HepG2 (cell line): ENCODE data around the gene AUTS2.

ENCODE experiments used
- JUND ChIP-seq: sonication (generic); formaldehyde crosslinking; IDR thresholded peaks from 2 replicates; pipeline ENCODE4 v1.8.0; 2022; ENCODE audit warnings: mild to moderate bottlenecking, missing genetic modification reagents
- MZF1 ChIP-seq: sonication (generic); formaldehyde crosslinking; IDR thresholded peaks from 2 replicates; pipeline ENCODE4 v1.8.1; 2023; ENCODE audit warnings: mild to moderate bottlenecking, missing genetic modification reagents, borderline replicate concordance
- NFE2L1 ChIP-seq: sonication (generic); formaldehyde crosslinking; IDR thresholded peaks from 2 replicates; pipeline ENCODE4 v1.4.0; 2020; ENCODE audit warnings: missing genetic modification reagents, mild to moderate bottlenecking, borderline replicate concordance
- TF ChIP-seq, protein P1 (sequence below): sonication (generic); formaldehyde crosslinking; IDR thresholded peaks from 2 replicates; pipeline ENCODE4 v1.5.0; 2020; ENCODE audit warnings: mild to moderate bottlenecking, missing genetic modification reagents, moderate library complexity

DNA sequence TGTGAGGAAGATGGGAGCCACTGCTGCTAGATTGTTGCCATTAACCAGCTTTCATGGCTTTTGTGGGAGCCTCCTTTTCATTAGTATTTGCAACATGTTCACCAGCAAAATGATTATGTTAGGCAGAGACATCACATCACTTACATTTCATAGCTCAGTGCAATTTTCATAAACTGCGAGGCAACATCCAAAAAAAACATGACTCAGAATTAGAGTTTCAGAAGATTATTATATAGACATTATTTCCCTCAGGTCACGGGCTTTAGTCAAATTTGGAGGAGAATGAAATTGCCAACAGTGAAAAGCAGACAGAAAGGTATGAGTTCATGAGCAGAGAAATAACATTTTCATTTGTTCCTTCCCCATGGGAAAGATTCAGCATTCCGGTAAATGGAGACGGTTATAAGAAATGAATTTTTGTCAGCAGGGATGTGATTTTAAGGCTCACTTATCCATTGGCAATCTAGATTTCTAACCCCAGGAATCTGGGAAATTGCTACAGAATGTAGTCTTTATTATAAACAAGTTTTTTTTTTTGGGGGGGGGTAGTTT is 573.2 kb downstream of the AUTS2 start:
- TF ChIP-seq MZF1 (CRISPR knock-in tag) (no peak), JUND (CRISPR knock-in tag) (no peak), NFE2L1 (CRISPR knock-in tag) (no peak)
- TF ChIP-seq, protein P1, sequence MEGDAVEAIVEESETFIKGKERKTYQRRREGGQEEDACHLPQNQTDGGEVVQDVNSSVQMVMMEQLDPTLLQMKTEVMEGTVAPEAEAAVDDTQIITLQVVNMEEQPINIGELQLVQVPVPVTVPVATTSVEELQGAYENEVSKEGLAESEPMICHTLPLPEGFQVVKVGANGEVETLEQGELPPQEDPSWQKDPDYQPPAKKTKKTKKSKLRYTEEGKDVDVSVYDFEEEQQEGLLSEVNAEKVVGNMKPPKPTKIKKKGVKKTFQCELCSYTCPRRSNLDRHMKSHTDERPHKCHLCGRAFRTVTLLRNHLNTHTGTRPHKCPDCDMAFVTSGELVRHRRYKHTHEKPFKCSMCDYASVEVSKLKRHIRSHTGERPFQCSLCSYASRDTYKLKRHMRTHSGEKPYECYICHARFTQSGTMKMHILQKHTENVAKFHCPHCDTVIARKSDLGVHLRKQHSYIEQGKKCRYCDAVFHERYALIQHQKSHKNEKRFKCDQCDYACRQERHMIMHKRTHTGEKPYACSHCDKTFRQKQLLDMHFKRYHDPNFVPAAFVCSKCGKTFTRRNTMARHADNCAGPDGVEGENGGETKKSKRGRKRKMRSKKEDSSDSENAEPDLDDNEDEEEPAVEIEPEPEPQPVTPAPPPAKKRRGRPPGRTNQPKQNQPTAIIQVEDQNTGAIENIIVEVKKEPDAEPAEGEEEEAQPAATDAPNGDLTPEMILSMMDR: no peak
